ENCODE data around the gene CAPN5.

Gene CAPN5

GRCh38 chr11:77051511-77051910 is 15.3 kb upstream of the CAPN5 start:
- H3K4me3 ChIP-seq (ENCODE audit: low read length) = no peak overlapping the region
- TF ChIP-seq CTCF (conservative IDR thresholded peaks at IDR 0.05; ENCODE audit: low read length) = no peak
- no peak for DNase-seq (ENCODE audit: low read depth)

GRCh38 chr11:77052518-77052917 is 14.3 kb upstream of the CAPN5 start:
- H3K4me3 ChIP-seq (ENCODE audit: low read length) = no peak overlapping the region
- DNase-seq (ENCODE audit: low read depth) = no peak
- TF ChIP-seq CTCF (conservative IDR thresholded peaks at IDR 0.05; ENCODE audit: low read length) = no peak

- DNase-seq (ENCODE audit: low read depth) = no peak
- H3K4me3 ChIP-seq (ENCODE audit: low read length) = no peak overlapping the region
- no peak for TF ChIP-seq CTCF (conservative IDR thresholded peaks at IDR 0.05; ENCODE audit: low read length)
Measured at GRCh38 chr11:77053217-77054015, 13.4 kb upstream of the CAPN5 start.

- TF ChIP-seq CTCF (conservative IDR thresholded peaks at IDR 0.05; ENCODE audit: low read length) = no peak
- no peak overlapping the region for H3K4me3 ChIP-seq (ENCODE audit: low read length)
- DNase-seq (ENCODE audit: low read depth) = no peak
Measured at GRCh38 chr11:77054084-77054483, 12.7 kb upstream of the CAPN5 start.

- no peak for DNase-seq (ENCODE audit: low read depth)
- no peak overlapping the region for H3K4me3 ChIP-seq (ENCODE audit: low read length)
- TF ChIP-seq CTCF (conservative IDR thresholded peaks at IDR 0.05; ENCODE audit: low read length) = no peak
Measured at GRCh38 chr11:77055101-77055561, 11.6 kb upstream of the CAPN5 start.

GRCh38 chr11:77055913-77056312 is 10.9 kb upstream of the CAPN5 start:
- H3K4me3 ChIP-seq (ENCODE audit: low read length) = no peak overlapping the region
- no peak for DNase-seq (ENCODE audit: low read depth)
- TF ChIP-seq CTCF (conservative IDR thresholded peaks at IDR 0.05; ENCODE audit: low read length) = no peak

GRCh38 chr11:77056814-77057402 is 9.9 kb upstream of the CAPN5 start:
- no peak overlapping the region for H3K4me3 ChIP-seq (ENCODE audit: low read length)
- DNase-seq (ENCODE audit: low read depth) = no peak

More at GRCh38 chr11:77056814-77057402, 9.9 kb upstream of the CAPN5 start:
- no peak for TF ChIP-seq CTCF (conservative IDR thresholded peaks at IDR 0.05; ENCODE audit: low read length)

All from AG10803 (cell line).